ENCODE results near the gene SCARB1.

Gene SCARB1

DNA sequence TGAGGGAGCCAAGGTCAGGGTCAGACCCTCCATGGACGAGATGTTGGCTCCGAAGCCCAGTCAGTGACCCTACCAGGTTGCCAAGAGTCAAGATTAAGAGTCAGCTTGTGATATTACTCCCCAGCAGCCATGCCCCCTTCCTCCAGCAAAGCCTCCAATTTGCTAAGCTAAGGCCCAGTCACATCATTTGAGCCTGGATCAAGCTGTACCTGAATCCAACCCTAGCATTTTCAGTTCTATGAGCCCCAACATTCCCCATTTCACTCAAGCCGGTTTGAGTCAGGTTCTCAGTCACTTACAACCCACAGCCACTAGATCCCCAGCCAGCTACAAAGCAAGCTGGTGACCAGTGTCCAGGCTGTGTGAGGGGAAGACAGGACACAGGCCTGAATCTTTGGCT is 49.9 kb downstream of the SCARB1 start:
- H3K27me3 ChIP-seq (replicated peaks; ENCODE audit: insufficient read depth, low read length): no peaks in the 10 kb centered on the region
- TF ChIP-seq EZH2 (optimal IDR thresholded peaks at IDR 0.05; ENCODE audit: low read depth, low read length) (no peak), EZH2phosphoT487 (IDR thresholded peaks at IDR 0.05; ENCODE audit: low read length) (no peak)
- TF ChIP-seq, protein P1, sequence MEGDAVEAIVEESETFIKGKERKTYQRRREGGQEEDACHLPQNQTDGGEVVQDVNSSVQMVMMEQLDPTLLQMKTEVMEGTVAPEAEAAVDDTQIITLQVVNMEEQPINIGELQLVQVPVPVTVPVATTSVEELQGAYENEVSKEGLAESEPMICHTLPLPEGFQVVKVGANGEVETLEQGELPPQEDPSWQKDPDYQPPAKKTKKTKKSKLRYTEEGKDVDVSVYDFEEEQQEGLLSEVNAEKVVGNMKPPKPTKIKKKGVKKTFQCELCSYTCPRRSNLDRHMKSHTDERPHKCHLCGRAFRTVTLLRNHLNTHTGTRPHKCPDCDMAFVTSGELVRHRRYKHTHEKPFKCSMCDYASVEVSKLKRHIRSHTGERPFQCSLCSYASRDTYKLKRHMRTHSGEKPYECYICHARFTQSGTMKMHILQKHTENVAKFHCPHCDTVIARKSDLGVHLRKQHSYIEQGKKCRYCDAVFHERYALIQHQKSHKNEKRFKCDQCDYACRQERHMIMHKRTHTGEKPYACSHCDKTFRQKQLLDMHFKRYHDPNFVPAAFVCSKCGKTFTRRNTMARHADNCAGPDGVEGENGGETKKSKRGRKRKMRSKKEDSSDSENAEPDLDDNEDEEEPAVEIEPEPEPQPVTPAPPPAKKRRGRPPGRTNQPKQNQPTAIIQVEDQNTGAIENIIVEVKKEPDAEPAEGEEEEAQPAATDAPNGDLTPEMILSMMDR (IDR thresholded peaks at IDR 0.05; ENCODE audit: low read length): no peak
- H3K9me3 ChIP-seq (replicated peaks; ENCODE audit: insufficient read depth, low read length): no peaks in the 10 kb centered on the region
- H3K4me1 ChIP-seq (ENCODE audit: low read length): no peaks in the 10 kb centered on the region
- no peaks in the 10 kb centered on the region for H3K36me3 ChIP-seq (replicated peaks; ENCODE audit: insufficient read depth, low read length)
- DNase-seq: no peak
- H3K4me3 ChIP-seq (ENCODE audit: low read length): no peak overlapping the region
- H3K9me2 ChIP-seq (replicated peaks; ENCODE audit: insufficient read depth, low read length): no peaks in the 10 kb centered on the region
- H4K20me1 ChIP-seq (ENCODE audit: insufficient read depth, low read length): no peaks in the 10 kb centered on the region
- H3F3A ChIP-seq (ENCODE audit: insufficient read depth, low read length): no peaks in the 10 kb centered on the region
- no peaks in the 10 kb centered on the region for H3K79me2 ChIP-seq (ENCODE audit: low read length)
- H3K4me2 ChIP-seq (ENCODE audit: low read depth, low read length): no peak overlapping the region
- H3K9ac ChIP-seq (ENCODE audit: low read length): no peak overlapping the region
- H2AFZ ChIP-seq (ENCODE audit: low read length): no peak overlapping the region
- H3K27ac ChIP-seq (ENCODE audit: low read length): no peak overlapping the region

DNA sequence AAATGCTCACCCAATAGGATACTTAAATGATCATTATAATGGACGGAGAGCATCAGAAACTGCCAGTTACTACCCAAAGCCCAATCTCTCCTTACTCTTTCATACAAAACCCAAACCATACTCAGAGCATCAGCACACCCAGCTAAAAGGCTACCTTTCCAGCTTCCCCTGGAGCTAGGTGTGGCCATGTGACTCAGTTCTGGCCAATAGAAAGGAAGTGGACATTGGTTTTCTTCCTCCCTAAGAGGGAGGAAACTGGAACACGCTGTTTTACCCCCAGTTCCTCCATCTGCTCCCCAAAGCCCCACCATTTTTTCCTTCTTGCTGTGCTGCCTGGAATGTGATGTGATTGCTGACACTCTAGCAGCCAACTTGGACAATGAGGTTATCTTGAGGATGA is 50.7 kb downstream of the SCARB1 start:
- H2AFZ ChIP-seq (ENCODE audit: low read length): no peak overlapping the region
- H4K20me1 ChIP-seq (ENCODE audit: insufficient read depth, low read length): no peaks in the 10 kb centered on the region
- DNase-seq: no peak
- no peaks in the 10 kb centered on the region for H3K9me3 ChIP-seq (replicated peaks; ENCODE audit: insufficient read depth, low read length)
- no peaks in the 10 kb centered on the region for H3K27me3 ChIP-seq (replicated peaks; ENCODE audit: insufficient read depth, low read length)
- TF ChIP-seq EZH2 (optimal IDR thresholded peaks at IDR 0.05; ENCODE audit: low read depth, low read length) (no peak), EZH2phosphoT487 (IDR thresholded peaks at IDR 0.05; ENCODE audit: low read length) (no peak)
- TF ChIP-seq, protein P1 (IDR thresholded peaks at IDR 0.05; ENCODE audit: low read length): no peak
- H3K27ac ChIP-seq (ENCODE audit: low read length): no peak overlapping the region
- H3K4me1 ChIP-seq (ENCODE audit: low read length): no peaks in the 10 kb centered on the region
- H3K4me3 ChIP-seq (ENCODE audit: low read length): no peak overlapping the region
- H3K9me2 ChIP-seq (replicated peaks; ENCODE audit: insufficient read depth, low read length): no peaks in the 10 kb centered on the region
- no peaks in the 10 kb centered on the region for H3K79me2 ChIP-seq (ENCODE audit: low read length)
- no peak overlapping the region for H3K4me2 ChIP-seq (ENCODE audit: low read depth, low read length)
- H3K9ac ChIP-seq (ENCODE audit: low read length): no peak overlapping the region
- H3F3A ChIP-seq (ENCODE audit: insufficient read depth, low read length): no peaks in the 10 kb centered on the region
- H3K36me3 ChIP-seq (replicated peaks; ENCODE audit: insufficient read depth, low read length): no peaks in the 10 kb centered on the region

DNA sequence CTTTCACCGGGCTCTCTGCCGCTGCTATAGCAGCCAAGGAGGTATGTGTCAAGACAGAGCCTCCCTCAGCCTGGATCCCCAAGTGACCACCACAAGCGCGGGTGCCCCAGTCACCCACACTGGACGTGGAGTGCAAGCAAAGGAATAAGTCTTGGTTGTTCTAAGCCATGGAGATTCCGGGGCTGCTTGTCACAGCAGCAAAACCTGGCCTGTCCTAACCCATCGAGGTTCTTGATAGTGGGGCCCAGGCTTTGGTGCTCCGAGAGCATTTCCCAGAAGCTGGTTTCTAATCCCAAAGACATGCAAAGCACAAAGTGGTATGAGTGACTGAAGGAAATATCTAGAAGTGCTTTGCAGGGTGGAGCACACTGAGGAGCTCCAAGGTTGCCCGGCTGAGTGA is 51.3 kb downstream of the SCARB1 start:
- H3K27ac ChIP-seq (ENCODE audit: low read length): no peak overlapping the region
- H3K9me3 ChIP-seq (replicated peaks; ENCODE audit: insufficient read depth, low read length): no peaks in the 10 kb centered on the region
- H3F3A ChIP-seq (ENCODE audit: insufficient read depth, low read length): no peaks in the 10 kb centered on the region
- no peaks in the 10 kb centered on the region for H3K79me2 ChIP-seq (ENCODE audit: low read length)
- no peak overlapping the region for H3K4me2 ChIP-seq (ENCODE audit: low read depth, low read length)
- H3K4me1 ChIP-seq (ENCODE audit: low read length): no peaks in the 10 kb centered on the region
- no peak overlapping the region for H2AFZ ChIP-seq (ENCODE audit: low read length)
- H3K9me2 ChIP-seq (replicated peaks; ENCODE audit: insufficient read depth, low read length): no peaks in the 10 kb centered on the region
- no peak for DNase-seq
- no peaks in the 10 kb centered on the region for H3K27me3 ChIP-seq (replicated peaks; ENCODE audit: insufficient read depth, low read length)
- H3K36me3 ChIP-seq (replicated peaks; ENCODE audit: insufficient read depth, low read length): no peaks in the 10 kb centered on the region
- no peak for TF ChIP-seq EZH2phosphoT487 (IDR thresholded peaks at IDR 0.05; ENCODE audit: low read length)
- H3K4me3 ChIP-seq (ENCODE audit: low read length): no peak overlapping the region
- no peaks in the 10 kb centered on the region for H4K20me1 ChIP-seq (ENCODE audit: insufficient read depth, low read length)
- no peak overlapping the region for H3K9ac ChIP-seq (ENCODE audit: low read length)

DNA sequence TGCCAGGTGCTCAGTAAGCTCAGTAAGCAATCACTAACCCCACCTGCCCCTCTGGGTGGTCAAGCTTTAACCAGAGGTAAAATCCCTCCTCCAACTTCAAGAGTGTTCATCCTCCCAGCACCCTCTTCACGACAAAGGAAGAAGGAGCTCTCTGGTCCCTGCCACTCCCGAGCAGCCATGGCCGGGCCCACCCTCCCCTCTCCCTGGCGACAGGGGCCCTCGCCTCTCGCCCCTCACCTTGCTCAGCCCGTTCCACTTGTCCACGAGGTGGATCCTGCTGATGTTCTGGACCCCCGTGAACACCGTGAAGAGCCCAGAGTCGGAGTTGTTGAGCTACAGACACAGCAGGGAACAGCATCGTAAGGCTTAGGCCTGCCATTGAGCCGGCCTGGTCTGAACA is 52.0 kb downstream of the SCARB1 start:
- H3K9ac ChIP-seq (ENCODE audit: low read length): no peak overlapping the region
- H3K27ac ChIP-seq (ENCODE audit: low read length): no peak overlapping the region
- no peak for DNase-seq
- no peak overlapping the region for H3K4me3 ChIP-seq (ENCODE audit: low read length)
- H3K79me2 ChIP-seq (ENCODE audit: low read length): no peaks in the 10 kb centered on the region
- no peaks in the 10 kb centered on the region for H3K36me3 ChIP-seq (replicated peaks; ENCODE audit: insufficient read depth, low read length)
- no peak overlapping the region for H3K4me2 ChIP-seq (ENCODE audit: low read depth, low read length)
- no peaks in the 10 kb centered on the region for H3K4me1 ChIP-seq (ENCODE audit: low read length)
- no peaks in the 10 kb centered on the region for H3K27me3 ChIP-seq (replicated peaks; ENCODE audit: insufficient read depth, low read length)
- no peaks in the 10 kb centered on the region for H3F3A ChIP-seq (ENCODE audit: insufficient read depth, low read length)
- no peak overlapping the region for H2AFZ ChIP-seq (ENCODE audit: low read length)
- no peaks in the 10 kb centered on the region for H4K20me1 ChIP-seq (ENCODE audit: insufficient read depth, low read length)
- TF ChIP-seq EZH2phosphoT487 (IDR thresholded peaks at IDR 0.05; ENCODE audit: low read length) (no peak), EZH2 (optimal IDR thresholded peaks at IDR 0.05; ENCODE audit: low read depth, low read length) (no peak)
- TF ChIP-seq, protein P1 (IDR thresholded peaks at IDR 0.05; ENCODE audit: low read length): no peak
- no peaks in the 10 kb centered on the region for H3K9me3 ChIP-seq (replicated peaks; ENCODE audit: insufficient read depth, low read length)
- H3K9me2 ChIP-seq (replicated peaks; ENCODE audit: insufficient read depth, low read length): no peaks in the 10 kb centered on the region
